Jurkat, Clone E6-1 (cell line): ENCODE data around the gene DNAH6.
"Not testable (repeated sequence)": the region's sequence is repeated elsewhere in the genome, so short reads cannot be mapped to it uniquely, and the experiment has no call there.

ENCODE experiments used
- DNase-seq: peaks from one replicate; pipeline ENCODE4 v3.0.0-alpha.2; 2011; ENCODE audit warnings: low read depth, low spot score
- H3K4me3 ChIP-seq: 2 replicates; pipeline ENCODE4 v1.5.1; 2011; ENCODE audit warnings: mild to moderate bottlenecking, low read length, control low read depth, moderate library complexity

Gene DNAH6

DNA sequence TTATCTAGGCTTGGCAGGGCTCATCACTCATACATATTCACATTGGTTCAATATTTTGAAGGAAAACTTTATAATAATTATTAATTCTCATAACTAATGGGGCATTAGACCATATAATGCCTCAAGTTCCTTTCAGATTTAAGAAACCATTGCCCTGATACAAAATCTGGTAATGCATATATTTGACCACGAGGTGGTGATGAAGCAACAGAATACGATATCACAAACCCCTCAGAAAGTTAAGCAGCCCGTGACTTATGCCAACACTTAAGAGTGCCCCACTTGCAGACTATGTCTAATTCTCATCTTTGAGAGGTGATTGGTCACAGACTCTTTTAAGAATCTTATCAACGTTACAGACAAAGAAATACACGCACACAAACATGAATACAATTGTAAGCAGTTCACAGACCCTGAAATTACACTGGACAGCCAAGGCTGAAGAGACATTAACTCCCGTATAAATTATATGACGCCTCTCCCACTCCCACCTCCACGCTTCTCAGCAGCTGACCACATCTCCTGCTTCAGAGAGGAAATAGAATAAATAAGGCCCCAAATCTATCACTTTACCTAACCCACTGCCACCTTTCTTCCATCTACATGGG lies 20.7 kb upstream of the DNAH6 start:
- H3K4me3 ChIP-seq: no peak overlapping the region
- peak; percentile 68 for DNase-seq

DNA sequence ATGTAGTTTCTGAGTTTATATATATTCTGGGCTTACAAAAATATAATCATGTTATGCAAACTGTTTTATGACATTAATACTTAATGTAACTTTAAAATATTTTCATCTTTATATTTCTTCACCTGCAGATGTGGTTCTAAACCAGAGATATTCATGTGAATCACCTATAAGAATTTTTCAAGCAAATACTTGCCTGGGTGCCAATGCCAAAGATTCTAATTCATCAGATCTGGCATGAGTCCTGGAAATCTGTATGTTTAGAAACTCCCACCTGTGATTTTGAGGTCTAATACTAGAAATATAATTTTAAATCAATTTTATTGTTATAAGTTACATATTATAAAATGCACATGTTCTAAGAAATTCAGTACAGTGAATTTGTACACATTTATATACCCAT lies 19.9 kb upstream of the DNAH6 start:
- no peak for DNase-seq
- no peak overlapping the region for H3K4me3 ChIP-seq

- no peak overlapping the region for H3K4me3 ChIP-seq
- no peak for DNase-seq
Measured at GRCh38 chr2:84497285-84497684, 19.0 kb upstream of the DNAH6 start.

DNA sequence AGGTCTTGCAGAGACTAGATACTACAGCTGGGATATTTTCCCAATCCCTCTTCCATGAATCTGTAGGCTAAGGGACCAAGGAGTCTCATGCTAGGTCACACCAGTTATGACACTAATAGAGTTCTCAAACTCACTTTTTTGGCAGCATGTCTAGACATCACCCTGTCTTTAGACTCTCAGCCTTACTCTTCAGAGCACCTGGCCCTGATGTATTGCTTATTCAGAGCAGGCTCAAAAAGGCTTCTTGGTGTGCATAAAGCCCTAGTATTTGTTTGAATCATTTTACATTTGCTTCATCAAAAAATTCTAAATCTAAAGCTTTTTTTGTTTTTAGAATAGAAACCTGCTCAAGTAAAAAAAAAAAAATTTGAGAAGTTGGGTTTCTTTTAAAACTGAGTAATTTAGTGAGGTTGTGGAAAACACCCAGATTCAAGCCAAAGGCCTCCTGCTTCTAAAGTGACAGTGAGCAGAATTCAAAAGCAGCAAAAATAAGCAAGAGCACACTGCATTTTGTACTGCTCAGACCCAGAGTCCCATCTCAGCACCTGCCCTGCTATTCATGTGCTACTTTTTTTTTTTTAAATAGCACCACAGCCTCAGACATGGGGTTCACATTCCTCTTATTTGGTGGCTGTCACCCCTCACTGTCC lies 18.0 kb upstream of the DNAH6 start:
- DNase-seq: no peak
- H3K4me3 ChIP-seq: no peak overlapping the region

GRCh38 chr2:84511024-84511423 lies 5.3 kb upstream of the DNAH6 start:
- H3K4me3 ChIP-seq: not testable (repeated sequence)
- peak; percentile 37 for DNase-seq

DNA sequence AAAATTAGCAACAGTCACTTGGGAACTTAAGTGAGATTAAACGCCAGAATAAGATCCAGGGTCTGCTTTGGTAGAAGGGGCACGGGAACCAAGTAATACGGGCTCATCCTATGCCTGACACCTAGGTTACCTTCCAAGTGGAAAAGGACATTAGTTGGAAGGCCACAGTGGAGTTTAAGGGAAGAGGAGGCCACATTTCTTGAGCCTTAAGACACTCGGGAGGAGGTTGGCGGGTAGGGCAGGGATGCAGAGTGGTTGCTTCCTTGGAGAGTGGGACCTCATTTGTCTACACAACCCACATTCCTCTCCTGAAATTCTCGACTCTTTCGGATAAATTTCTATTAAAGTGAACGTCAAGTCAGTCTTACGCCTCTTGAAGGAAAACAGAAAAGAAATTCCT lies 510 bp upstream of the DNAH6 start:
- H3K4me3 ChIP-seq: no peak overlapping the region
- DNase-seq: no peak

GRCh38 chr2:84519332-84519957 lies 3.1 kb downstream of the DNAH6 start:
- no peak overlapping the region for H3K4me3 ChIP-seq
- no peak for DNase-seq

GRCh38 chr2:84526562-84526961 lies 10.3 kb downstream of the DNAH6 start:
- H3K4me3 ChIP-seq: no peak overlapping the region
- DNase-seq: no peak

DNA sequence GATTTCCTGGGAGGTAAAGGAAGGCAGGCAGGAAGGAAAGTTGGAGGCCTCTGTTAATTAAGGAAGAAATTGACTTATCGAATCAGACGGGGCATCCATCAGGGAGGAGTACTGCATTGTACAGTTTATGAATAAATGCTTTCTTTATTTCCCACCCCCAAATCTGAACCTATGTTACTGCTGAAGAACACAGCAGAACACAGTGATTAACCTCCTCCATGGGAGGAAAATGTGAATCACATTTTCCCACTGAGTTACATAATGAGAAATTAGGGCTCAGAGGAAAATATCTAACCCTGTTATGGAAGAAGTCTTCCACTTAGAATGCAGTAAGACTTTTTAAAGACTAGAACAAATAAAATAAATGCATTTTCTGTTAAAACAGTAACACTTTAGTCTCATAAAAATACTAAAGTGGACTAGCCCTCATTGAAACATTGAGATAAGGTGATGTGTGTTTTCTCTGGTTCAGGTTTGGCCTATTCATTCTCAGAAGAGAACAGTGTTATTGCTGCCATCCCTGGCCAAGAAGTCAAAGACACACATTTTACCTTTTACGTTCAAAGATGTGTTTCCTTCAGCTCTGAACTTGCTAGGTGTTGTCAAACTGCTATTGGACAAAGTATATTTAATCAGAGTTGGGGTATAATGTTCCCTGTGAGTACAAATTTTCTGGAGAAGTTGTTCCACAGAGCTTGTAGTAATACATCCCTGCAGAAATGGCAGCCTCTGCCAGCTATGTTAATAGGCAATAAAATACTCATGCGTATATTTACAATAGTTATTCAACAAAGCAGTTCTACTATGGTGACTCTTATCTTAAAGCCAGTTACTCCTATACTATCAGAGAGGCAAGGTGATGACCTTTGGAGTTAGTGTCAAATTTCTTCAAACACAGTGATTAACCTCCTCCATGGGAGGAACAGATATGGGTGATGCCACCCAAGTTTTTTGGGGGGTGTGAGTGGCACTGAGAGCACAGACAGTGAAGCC lies 11.1 kb downstream of the DNAH6 start:
- no peak for DNase-seq

GRCh38 chr2:84532291-84532690 lies 16.0 kb downstream of the DNAH6 start:
- no peak overlapping the region for H3K4me3 ChIP-seq
- no peak for DNase-seq

More for the DNA sequence above, 11.1 kb downstream of the DNAH6 start:
- H3K4me3 ChIP-seq: no peak overlapping the region

DNA sequence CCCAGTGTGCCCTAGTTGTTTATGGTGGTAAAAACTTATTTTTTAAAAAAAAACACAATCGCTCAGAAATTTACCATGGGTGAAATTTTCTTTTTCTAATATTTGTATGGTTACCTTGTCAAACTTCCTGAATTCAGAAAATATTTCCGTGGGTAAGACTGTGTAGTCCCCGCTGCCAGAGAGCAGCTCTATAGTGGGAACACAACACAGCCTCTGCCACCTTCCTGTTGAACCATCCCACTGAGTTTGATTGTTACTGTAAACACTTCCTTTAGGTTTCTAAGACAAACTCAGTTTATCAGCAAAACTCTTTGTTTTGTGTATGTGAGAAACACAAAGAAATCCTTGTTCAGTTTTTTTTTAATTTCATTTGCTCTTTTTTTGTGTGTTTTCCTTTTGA lies 17.9 kb downstream of the DNAH6 start:
- no peak for DNase-seq
- H3K4me3 ChIP-seq: no peak overlapping the region

DNA sequence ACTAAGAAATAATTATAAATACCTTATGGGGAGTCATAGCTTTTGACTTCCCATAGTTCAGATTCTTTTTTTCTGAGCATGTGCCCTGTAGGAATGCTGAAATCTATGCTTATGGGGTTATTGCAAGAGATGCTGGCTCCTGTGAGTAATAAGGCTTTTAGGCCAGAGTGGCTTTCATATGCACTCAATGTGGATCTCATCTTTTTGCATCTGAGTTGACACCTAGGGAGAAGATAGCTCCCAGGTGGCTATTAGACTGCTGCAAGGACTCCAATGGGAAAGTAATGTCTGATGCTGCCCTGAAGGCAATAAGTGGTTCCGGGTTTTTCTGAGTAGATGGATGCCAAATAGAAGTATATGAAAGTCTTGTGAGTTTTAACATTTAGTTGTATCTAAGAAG lies 21.0 kb downstream of the DNAH6 start:
- no peak for DNase-seq
- no peak overlapping the region for H3K4me3 ChIP-seq

GRCh38 chr2:84539729-84540128 lies 23.4 kb downstream of the DNAH6 start:
- no peak for DNase-seq
- no peak overlapping the region for H3K4me3 ChIP-seq

- DNase-seq: no peak
- no peak overlapping the region for H3K4me3 ChIP-seq
Measured at GRCh38 chr2:84545005-84545404, 28.7 kb downstream of the DNAH6 start.

- no peak for DNase-seq
- H3K4me3 ChIP-seq: no peak overlapping the region
Measured at GRCh38 chr2:84546551-84546950, 30.3 kb downstream of the DNAH6 start.

GRCh38 chr2:84548303-84548702 lies 32.0 kb downstream of the DNAH6 start:
- no peak for DNase-seq
- H3K4me3 ChIP-seq: no peak overlapping the region

- DNase-seq: no peak
- no peak overlapping the region for H3K4me3 ChIP-seq
Measured at GRCh38 chr2:84550916-84551315, 34.6 kb downstream of the DNAH6 start.

DNA sequence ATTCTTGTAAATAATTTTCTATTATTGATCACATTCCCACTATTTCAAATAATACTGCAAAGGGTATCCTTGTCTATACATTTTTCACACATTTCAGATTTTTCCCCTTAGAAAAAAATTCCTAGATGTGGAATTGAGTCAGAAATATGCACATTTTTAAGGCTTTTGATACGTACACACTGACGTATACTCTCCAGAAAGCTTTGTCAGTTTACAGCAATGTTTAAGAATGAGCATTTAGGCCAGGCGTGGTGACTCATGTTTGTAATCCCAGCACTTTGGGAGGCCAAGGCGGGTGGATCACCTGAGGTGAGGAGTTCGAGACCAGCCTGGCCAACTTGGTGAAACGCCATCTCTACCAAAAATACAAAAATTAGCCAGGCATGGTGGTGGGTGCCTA lies 35.2 kb downstream of the DNAH6 start:
- DNase-seq: not testable (repeated sequence)

GRCh38 chr2:84556190-84556589 lies 39.9 kb downstream of the DNAH6 start:
- DNase-seq: no peak
- H3K4me3 ChIP-seq: no peak overlapping the region

More for the DNA sequence above, 35.2 kb downstream of the DNAH6 start:
- H3K4me3 ChIP-seq: not testable (repeated sequence)

- H3K4me3 ChIP-seq: no peak overlapping the region
- no peak for DNase-seq
Measured at GRCh38 chr2:84559838-84560237, 43.5 kb downstream of the DNAH6 start.
